Measurements from ENCODE around the gene TBC1D26. TPM values are rescaled to one million over a fixed set of nuclear protein-coding genes. Genes with fewer than 3 reads are reported as not detected.
A peak's percentile ranks its signal among the peaks of the same experiment; 100 is the strongest.
"Not testable (repeated sequence)": the region's sequence is repeated elsewhere in the genome, so short reads cannot be mapped to it uniquely, and the experiment has no call there.

TBC1D26 gene
- total and polyA plus RNA-seq, 2 donors (not counting 1 experiment from before 2014, with no cell fraction given): 0.02 to 0.17 TPM

DNA sequence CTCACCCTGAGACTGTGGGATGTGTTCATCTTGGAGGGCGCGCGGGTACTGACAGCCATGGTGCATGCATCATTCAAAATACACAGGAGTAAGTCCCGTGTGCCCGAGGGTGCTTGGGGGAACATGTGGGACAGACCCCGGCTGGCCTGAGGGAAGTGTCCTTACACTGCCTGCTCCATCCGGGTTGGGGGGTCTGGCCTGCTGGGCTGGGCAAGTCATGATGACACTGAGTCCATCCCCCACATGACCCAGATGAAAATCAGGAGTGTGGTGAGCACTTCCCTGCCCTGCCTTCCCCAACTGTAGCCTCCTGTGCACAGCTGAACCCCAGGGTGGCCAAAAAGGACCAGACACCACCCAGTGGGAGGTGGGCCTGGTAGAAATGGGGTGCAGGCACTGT is 10.8 kb downstream of the TBC1D26 start:
- no peak overlapping the region for H3K27ac ChIP-seq (ENCODE audit: insufficient read depth, low read length)
- H3K4me2 ChIP-seq (ENCODE audit: extremely low read depth, insufficient read depth, low read length): no peak overlapping the region
- no peaks in the 10 kb centered on the region for H3K9me3 ChIP-seq (ENCODE audit: control insufficient read depth, insufficient read depth, low read depth, low read length)
- no peak overlapping the region for H3K4me3 ChIP-seq (replicated peaks in 1 of 4; ENCODE audit: control extremely low read depth in 1 of 4, insufficient read depth in 1 of 4, low read depth in 3 of 4, low read length in 4 of 4)
- H3K79me2 ChIP-seq (ENCODE audit: control insufficient read depth, insufficient read depth, low read length): no peaks in the 10 kb centered on the region
- DNase-seq (ENCODE audit: low read depth in 2 of 2): no peak
- no peak for TF ChIP-seq EZH2 (IDR thresholded peaks at IDR 0.05; ENCODE audit: low read length, missing control alignments)
- no peak for TF ChIP-seq CTCF (conservative IDR thresholded peaks at IDR 0.05 in 1 of 2, IDR thresholded peaks at IDR 0.05 in 1 of 2; ENCODE audit: low read depth in 1 of 2, low read length in 2 of 2)
- H4K20me1 ChIP-seq (ENCODE audit: control insufficient read depth, extremely low read depth, insufficient read depth, low read length): no peaks in the 10 kb centered on the region
- no peak overlapping the region for H3K9ac ChIP-seq (ENCODE audit: insufficient read depth, low read length)
- H3K36me3 ChIP-seq (ENCODE audit: control insufficient read depth, insufficient read depth, low read length): no peaks in the 10 kb centered on the region
- no peaks in the 10 kb centered on the region for H3K4me1 ChIP-seq (ENCODE audit: control insufficient read depth, extremely low read depth, insufficient read depth, low read length)
- no peak overlapping the region for H2AFZ ChIP-seq (ENCODE audit: low read length)
- H3K27me3 ChIP-seq (ENCODE audit: control insufficient read depth, insufficient read depth, low read length): no peaks in the 10 kb centered on the region

DNA sequence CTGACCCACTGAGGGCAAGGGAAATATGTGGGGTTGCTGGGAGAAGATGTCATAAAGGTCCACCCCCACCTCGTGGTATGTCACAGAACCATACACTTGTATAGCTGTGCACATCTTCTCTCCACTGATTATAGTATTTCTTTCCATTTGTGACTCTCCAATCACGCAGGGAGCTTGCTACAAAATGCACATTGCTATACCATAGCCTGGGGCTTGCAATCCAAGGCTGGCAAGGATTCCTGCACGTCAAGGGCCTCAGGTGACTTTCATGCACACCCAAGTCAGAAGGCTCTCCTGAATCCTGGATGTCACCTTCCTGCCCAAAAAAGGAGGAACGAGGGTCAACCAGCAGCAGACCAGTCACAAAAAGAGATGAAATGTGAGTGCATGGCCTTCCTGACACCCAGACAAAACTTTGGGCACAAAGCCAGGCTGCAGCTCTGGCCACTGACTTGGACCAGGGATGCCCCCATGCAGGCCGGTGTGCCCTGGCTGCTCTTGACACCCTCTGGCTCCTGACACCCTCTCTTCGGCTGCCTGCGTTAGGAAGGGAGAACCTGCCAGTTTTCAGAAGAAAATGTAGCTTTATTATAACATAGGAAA is 12.1 kb downstream of the TBC1D26 start:
- Histone ChIP-seq H3K9me3 (ENCODE audit: control insufficient read depth, insufficient read depth, low read depth, low read length) (no peaks in the 10 kb centered on the region), H3K79me2 (ENCODE audit: control insufficient read depth, insufficient read depth, low read length) (no peaks in the 10 kb centered on the region), H2AFZ (ENCODE audit: low read length) (no peak overlapping the region), H3K4me1 (ENCODE audit: control insufficient read depth, extremely low read depth, insufficient read depth, low read length) (no peaks in the 10 kb centered on the region), H3K4me2 (ENCODE audit: extremely low read depth, insufficient read depth, low read length) (no peak overlapping the region), H3K27me3 (ENCODE audit: control insufficient read depth, insufficient read depth, low read length) (no peaks in the 10 kb centered on the region), H3K4me3 (replicated peaks in 1 of 4; ENCODE audit: control extremely low read depth in 1 of 4, insufficient read depth in 1 of 4, low read depth in 3 of 4, low read length in 4 of 4) (no peak overlapping the region), H3K9ac (ENCODE audit: insufficient read depth, low read length) (no peak overlapping the region), H4K20me1 (ENCODE audit: control insufficient read depth, extremely low read depth, insufficient read depth, low read length) (no peaks in the 10 kb centered on the region), H3K36me3 (ENCODE audit: control insufficient read depth, insufficient read depth, low read length) (no peaks in the 10 kb centered on the region), H3K27ac (ENCODE audit: insufficient read depth, low read length) (no peak overlapping the region)
- no peak for DNase-seq (ENCODE audit: low read depth in 2 of 2)
- TF ChIP-seq CTCF (conservative IDR thresholded peaks at IDR 0.05 in 1 of 2, IDR thresholded peaks at IDR 0.05 in 1 of 2; ENCODE audit: low read depth in 1 of 2, low read length in 2 of 2): no peak
- no peak for TF ChIP-seq EZH2 (IDR thresholded peaks at IDR 0.05; ENCODE audit: low read length, missing control alignments)

DNA sequence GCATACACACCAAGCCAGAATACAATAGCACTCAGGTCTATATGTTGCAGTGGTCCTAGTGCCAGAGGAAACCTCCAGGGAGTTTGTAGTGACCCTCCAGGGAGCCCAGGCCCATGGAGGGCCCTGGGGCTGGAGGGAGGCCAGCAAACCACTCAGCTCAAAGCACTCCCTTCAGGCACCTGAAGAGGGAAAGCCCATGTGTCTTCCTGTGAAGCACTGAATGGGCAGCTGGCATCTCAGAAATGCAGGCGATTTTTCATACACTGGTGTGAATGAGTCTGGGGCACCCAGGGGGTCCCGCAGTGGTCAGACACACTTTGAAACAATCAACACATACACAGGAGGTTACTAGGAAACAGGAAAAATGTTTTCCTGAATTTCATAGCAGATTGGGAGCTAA is 12.8 kb downstream of the TBC1D26 start:
- no peak overlapping the region for H3K4me3 ChIP-seq (replicated peaks in 1 of 4; ENCODE audit: control extremely low read depth in 1 of 4, insufficient read depth in 1 of 4, low read depth in 3 of 4, low read length in 4 of 4)
- H3K4me1 ChIP-seq (ENCODE audit: control insufficient read depth, extremely low read depth, insufficient read depth, low read length): no peaks in the 10 kb centered on the region
- H3K9ac ChIP-seq (ENCODE audit: insufficient read depth, low read length): no peak overlapping the region
- peak in 1 of 2 donors; percentile 17 for DNase-seq (ENCODE audit: low read depth in 2 of 2)
- H3K36me3 ChIP-seq (ENCODE audit: control insufficient read depth, insufficient read depth, low read length): no peaks in the 10 kb centered on the region
- TF ChIP-seq EZH2 (IDR thresholded peaks at IDR 0.05; ENCODE audit: low read length, missing control alignments): no peak
- no peak for TF ChIP-seq CTCF (conservative IDR thresholded peaks at IDR 0.05 in 1 of 2, IDR thresholded peaks at IDR 0.05 in 1 of 2; ENCODE audit: low read depth in 1 of 2, low read length in 2 of 2)
- no peaks in the 10 kb centered on the region for H3K9me3 ChIP-seq (ENCODE audit: control insufficient read depth, insufficient read depth, low read depth, low read length)
- H3K79me2 ChIP-seq (ENCODE audit: control insufficient read depth, insufficient read depth, low read length): no peaks in the 10 kb centered on the region
- H3K27ac ChIP-seq (ENCODE audit: insufficient read depth, low read length): no peak overlapping the region
- no peak overlapping the region for H3K4me2 ChIP-seq (ENCODE audit: extremely low read depth, insufficient read depth, low read length)
- no peaks in the 10 kb centered on the region for H4K20me1 ChIP-seq (ENCODE audit: control insufficient read depth, extremely low read depth, insufficient read depth, low read length)
- H3K27me3 ChIP-seq (ENCODE audit: control insufficient read depth, insufficient read depth, low read length): no peaks in the 10 kb centered on the region
- no peak overlapping the region for H2AFZ ChIP-seq (ENCODE audit: low read length)

GRCh38 chr17:15749403-15749802 is 17.3 kb downstream of the TBC1D26 start:
- not testable (repeated sequence) for H3K4me3 ChIP-seq (replicated peaks in 1 of 4; ENCODE audit: control extremely low read depth in 1 of 4, insufficient read depth in 1 of 4, low read depth in 3 of 4, low read length in 4 of 4); DNase-seq (ENCODE audit: low read depth in 2 of 2); H4K20me1 ChIP-seq (ENCODE audit: control insufficient read depth, extremely low read depth, insufficient read depth, low read length); H3K27ac ChIP-seq (ENCODE audit: insufficient read depth, low read length); H3K4me2 ChIP-seq (ENCODE audit: extremely low read depth, insufficient read depth, low read length); H3K9me3 ChIP-seq (ENCODE audit: control insufficient read depth, insufficient read depth, low read depth, low read length); H3K4me1 ChIP-seq (ENCODE audit: control insufficient read depth, extremely low read depth, insufficient read depth, low read length); H3K9ac ChIP-seq (ENCODE audit: insufficient read depth, low read length); H2AFZ ChIP-seq (ENCODE audit: low read length); H3K36me3 ChIP-seq (ENCODE audit: control insufficient read depth, insufficient read depth, low read length); H3K79me2 ChIP-seq (ENCODE audit: control insufficient read depth, insufficient read depth, low read length); H3K27me3 ChIP-seq (ENCODE audit: control insufficient read depth, insufficient read depth, low read length)

Measured in fibroblast of lung (primary cell).